IMR-90 (cell line): Measurements from ENCODE around the gene SLC2A13. TPM values are rescaled to one million over a fixed set of nuclear protein-coding genes. Genes with fewer than 3 reads are reported as not detected.

Source experiments
- ATAC-seq: fragments of 200-7000 bp; cut with Tn5 transposase; 2 replicates; pipeline ENCODE4 v1.9.1; 2020; ENCODE audit warnings: low read depth, mild to moderate bottlenecking, moderate library complexity
- BruUV-seq: library from RNA; stranded (reverse); fragments of 400-500 nt; replicated peaks from 2 replicates; lab custom pipeline; 2021; lab: Mats Ljungman, UMichigan
- CTCF ChIA-PET: fragments of 300-600 bp; formaldehyde crosslinking; extraction: SDS; loops from one replicate; lab custom pipeline; 2021; ENCODE audit warnings: antibody characterized with exemption; lab: Yijun Ruan, JAX
- POLR2A ChIA-PET: fragments of 300-600 bp; sonication (Branson Sonifier 250); formaldehyde crosslinking; loops from one replicate; lab custom pipeline; 2022; ENCODE audit warnings: antibody characterized with exemption; ENCODE audit not compliant: unreplicated experiment; lab: Charles Lee
- DNase-seq: peaks from one replicate; pipeline ENCODE4 v3.0.0; 2013
- H2AFZ ChIP-seq: replicated peaks from 2 replicates; pipeline ENCODE3; 2013; ENCODE audit warnings: low read length, mild to moderate bottlenecking; ENCODE audit not compliant: poor library complexity
- H2AK5ac ChIP-seq: 2 replicates; pipeline ENCODE4 v1.6.1; 2013; ENCODE audit warnings: low read depth, low read length, inconsistent platforms
- H2AK9ac ChIP-seq: replicated peaks from 2 replicates; pipeline ENCODE3; 2013; ENCODE audit warnings: mild to moderate bottlenecking, low read depth, low read length, moderate library complexity; ENCODE audit not compliant: poor library complexity
- H2BK120ac ChIP-seq: 2 replicates; pipeline ENCODE4 v1.6.1; 2013; ENCODE audit warnings: low read depth, low read length, inconsistent platforms
- H2BK15ac ChIP-seq: 3 replicates; pipeline ENCODE4 v1.6.1; 2013; ENCODE audit warnings: low read depth, low read length, inconsistent platforms
- H2BK20ac ChIP-seq: 2 replicates; pipeline ENCODE4 v1.6.1; 2013; ENCODE audit warnings: low read depth, mild to moderate bottlenecking, inconsistent platforms, low read length, moderate library complexity
- H2BK5ac ChIP-seq: 2 replicates; pipeline ENCODE4 v1.6.1; 2013; ENCODE audit warnings: mild to moderate bottlenecking, low read depth, low read length, inconsistent platforms; ENCODE audit not compliant: poor library complexity, severe bottlenecking
- H3K14ac ChIP-seq: replicated peaks from 2 replicates; pipeline ENCODE4 v1.6.1; 2013; ENCODE audit warnings: low read depth, low read length, inconsistent platforms
- H3K18ac ChIP-seq: 2 replicates; pipeline ENCODE4 v1.6.1; 2013; ENCODE audit warnings: low read depth, low read length, control low read depth
- H3K23ac ChIP-seq: 2 replicates; pipeline ENCODE4 v1.6.1; 2013; ENCODE audit warnings: low read depth, low read length, inconsistent platforms
- H3K27ac ChIP-seq: 2 replicates; pipeline ENCODE4 v1.5.1; 2013; ENCODE audit warnings: mild to moderate bottlenecking, control low read depth, low read length; ENCODE audit not compliant: insufficient read depth
- H3K27me3 ChIP-seq: 2 replicates; pipeline ENCODE4 v1.6.1; 2013; ENCODE audit warnings: low read length; ENCODE audit not compliant: control insufficient read depth, insufficient read depth
- H3K36me3 ChIP-seq: 2 replicates; pipeline ENCODE4 v1.6.1; 2013; ENCODE audit warnings: low read length, mixed read lengths; ENCODE audit not compliant: control insufficient read depth, insufficient read depth
- H3K4ac ChIP-seq: 2 replicates; pipeline ENCODE4 v1.6.1; 2013; ENCODE audit warnings: low read depth, low read length, inconsistent platforms
- H3K4me1 ChIP-seq: 2 replicates; pipeline ENCODE4 v1.6.1; 2013; ENCODE audit warnings: low read length, mixed read lengths; ENCODE audit not compliant: control insufficient read depth, insufficient read depth
- H3K4me2 ChIP-seq: 2 replicates; pipeline ENCODE4 v1.6.1; 2013; ENCODE audit warnings: low read depth, mild to moderate bottlenecking, control low read depth, low read length, moderate library complexity
- H3K4me3 ChIP-seq: 2 replicates; pipeline ENCODE4 v1.5.1; 2013; ENCODE audit warnings: low read depth, mild to moderate bottlenecking, control low read depth, low read length, moderate library complexity; ENCODE audit not compliant: insufficient read depth
- H3K56ac ChIP-seq: 2 replicates; pipeline ENCODE4 v1.6.1; 2013; ENCODE audit warnings: low read length, inconsistent platforms; ENCODE audit not compliant: insufficient read depth; ENCODE audit errors: extremely low read depth
- H3K79me1 ChIP-seq, 2 experiments: 2 replicates each; pipeline ENCODE4 v1.6.1; 2013; ENCODE audit warnings: low read length in 2 of 2, inconsistent platforms in 1 of 2, low read depth in 1 of 2
- H3K9ac ChIP-seq: 2 replicates; pipeline ENCODE4 v1.6.1; 2013; ENCODE audit warnings: low read depth, low read length, control low read depth
- H3K9me1 ChIP-seq: 2 replicates; pipeline ENCODE4 v1.6.1; 2013; ENCODE audit warnings: low read length, inconsistent platforms; ENCODE audit not compliant: insufficient read depth
- H3K9me3 ChIP-seq: 2 replicates; pipeline ENCODE4 v1.6.1; 2013; ENCODE audit warnings: low read length; ENCODE audit not compliant: control insufficient read depth, insufficient read depth
- H4K20me1 ChIP-seq: 2 replicates; pipeline ENCODE4 v1.6.1; 2013; ENCODE audit warnings: low read length, inconsistent platforms; ENCODE audit not compliant: insufficient read depth
- H4K5ac ChIP-seq: 2 replicates; pipeline ENCODE4 v1.6.1; 2013; ENCODE audit warnings: mild to moderate bottlenecking, low read depth, low read length, control low read depth
- H4K8ac ChIP-seq, 2 experiments: 2 replicates each; pipeline ENCODE4 v1.6.1; 2013; ENCODE audit warnings: low read depth in 2 of 2, low read length in 2 of 2, control low read depth in 1 of 2, inconsistent platforms in 1 of 2
- H4K91ac ChIP-seq: 2 replicates; pipeline ENCODE4 v1.6.1; 2013; ENCODE audit warnings: low read depth, low read length, inconsistent platforms; ENCODE audit not compliant: insufficient read depth
- BHLHE40 ChIP-seq: fragments of 150-350 bp; IDR thresholded peaks from 2 replicates; pipeline ENCODE4 v1.6.1; 2016; ENCODE audit warnings: mild to moderate bottlenecking, low read depth, low read length
- MAZ ChIP-seq: IDR thresholded peaks from 2 replicates; pipeline ENCODE4 v1.6.1; 2012; ENCODE audit warnings: low read depth, mild to moderate bottlenecking, low read length, improper control_type of control experiment, moderate library complexity, borderline replicate concordance
- NFE2L2 ChIP-seq: fragments of 150-350 bp; IDR thresholded peaks from 2 replicates; pipeline ENCODE4 v1.6.1; 2016; ENCODE audit warnings: low read depth, mild to moderate bottlenecking, low read length
- RAD21 ChIP-seq: IDR thresholded peaks from 2 replicates; pipeline ENCODE4 v1.6.1; 2012; ENCODE audit warnings: low read length, improper control_type of control experiment
- WGBS, 2 experiments: methylation state at CpG; one replicate each; pipeline versions ENCODE4 v1.1.5 to v1.1.7; 2013; ENCODE audit warnings: missing lambda C conversion rate in 2 of 2; ENCODE audit not compliant: insufficient read length in 1 of 2; ENCODE audit errors: extremely low coverage in 2 of 2; 5-methylcytosine and 5-hydroxymethylcytosine counted together
- dilution Hi-C: fragments of 300-500 bp; cut with HindIII; formaldehyde crosslinking; loops from one replicate; pipeline ENCODE4 v1.14.3; 2018; ENCODE audit warnings: low sequenced_read_pairs; ENCODE audit not compliant: unreplicated experiment
- in situ Hi-C: fragments of 300-500 bp; cut with MboI; formaldehyde crosslinking; loops from 3 replicates; pipeline ENCODE4 v1.14.3; 2019; ENCODE audit warnings: low sequenced_read_pairs, inconsistent platforms, mixed read lengths
- intact Hi-C: fragments of 100-400 bp; cut with micrococcal nuclease; formaldehyde crosslinking; loops from 2 replicates; pipeline ENCODE4 v1.10.0; 2022
- polyA plus RNA-seq, 3 experiments: library from polyadenylated mRNA; depleted of rRNA; stranded (reverse); fragments of >200 nt; gene quantifications; 2 replicates each; pipeline ENCODE4 v1.2.3, GENCODE V29; 2012; ENCODE audit warnings: low replicate concordance in 1 of 3
- total RNA-seq: library from RNA; depleted of rRNA; stranded (reverse); fragments of >200 nt; gene quantifications from 2 replicates; pipeline ENCODE4 v1.2.3, GENCODE V29; 2012
- TF ChIP-seq, protein P1 (sequence below): fragments of 150-350 bp; IDR thresholded peaks from 2 replicates; pipeline ENCODE4 v1.6.1; 2016; ENCODE audit warnings: low read depth, mild to moderate bottlenecking, low read length, moderate library complexity, borderline replicate concordance
- TF ChIP-seq, protein P2 (sequence below): conservative IDR thresholded peaks from 2 replicates; pipeline ENCODE4 v1.5.1; 2012; ENCODE audit warnings: mild to moderate bottlenecking, low read depth, low read length, improper control_type of control experiment

Gene SLC2A13
- total and polyA plus RNA-seq, 2 of the 4 experiments (the other 2 are of a cell fraction) = 1.5 to 3.9 TPM

DNA sequence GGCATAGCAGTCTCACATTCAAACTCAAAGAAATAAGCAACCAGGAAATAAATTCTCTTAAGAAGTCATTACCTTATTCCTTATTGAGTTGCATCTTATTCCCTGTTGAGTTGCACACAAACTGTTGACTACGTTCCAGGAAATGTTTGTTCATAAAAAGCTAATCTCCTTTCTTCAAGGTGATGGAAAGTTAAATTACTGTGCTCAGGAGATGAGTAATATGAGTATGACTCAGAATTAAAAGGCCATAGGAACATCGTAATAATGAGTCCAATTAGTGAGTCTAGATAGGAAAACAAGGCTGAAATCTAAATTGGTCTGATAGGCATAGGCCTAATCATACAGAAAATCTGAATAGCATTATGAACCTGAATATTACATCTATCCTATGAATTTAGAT, 203.1 kb downstream of the SLC2A13 start:
- no peak overlapping the region for H3K14ac ChIP-seq
- ATAC-seq = no peak
- no peak overlapping the region for H3K9ac ChIP-seq
- H2AK9ac ChIP-seq = no peak overlapping the region
- no peak for DNase-seq
- H3K4me1 ChIP-seq = no peaks in the 10 kb centered on the region
- no peak for TF ChIP-seq MAZ
- TF ChIP-seq NFE2L2 = no peak
- TF ChIP-seq, protein P1, sequence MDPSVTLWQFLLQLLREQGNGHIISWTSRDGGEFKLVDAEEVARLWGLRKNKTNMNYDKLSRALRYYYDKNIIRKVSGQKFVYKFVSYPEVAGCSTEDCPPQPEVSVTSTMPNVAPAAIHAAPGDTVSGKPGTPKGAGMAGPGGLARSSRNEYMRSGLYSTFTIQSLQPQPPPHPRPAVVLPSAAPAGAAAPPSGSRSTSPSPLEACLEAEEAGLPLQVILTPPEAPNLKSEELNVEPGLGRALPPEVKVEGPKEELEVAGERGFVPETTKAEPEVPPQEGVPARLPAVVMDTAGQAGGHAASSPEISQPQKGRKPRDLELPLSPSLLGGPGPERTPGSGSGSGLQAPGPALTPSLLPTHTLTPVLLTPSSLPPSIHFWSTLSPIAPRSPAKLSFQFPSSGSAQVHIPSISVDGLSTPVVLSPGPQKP = no peak
- TF ChIP-seq RAD21 = no peak
- no peak for TF ChIP-seq BHLHE40
- TF ChIP-seq, protein P2, sequence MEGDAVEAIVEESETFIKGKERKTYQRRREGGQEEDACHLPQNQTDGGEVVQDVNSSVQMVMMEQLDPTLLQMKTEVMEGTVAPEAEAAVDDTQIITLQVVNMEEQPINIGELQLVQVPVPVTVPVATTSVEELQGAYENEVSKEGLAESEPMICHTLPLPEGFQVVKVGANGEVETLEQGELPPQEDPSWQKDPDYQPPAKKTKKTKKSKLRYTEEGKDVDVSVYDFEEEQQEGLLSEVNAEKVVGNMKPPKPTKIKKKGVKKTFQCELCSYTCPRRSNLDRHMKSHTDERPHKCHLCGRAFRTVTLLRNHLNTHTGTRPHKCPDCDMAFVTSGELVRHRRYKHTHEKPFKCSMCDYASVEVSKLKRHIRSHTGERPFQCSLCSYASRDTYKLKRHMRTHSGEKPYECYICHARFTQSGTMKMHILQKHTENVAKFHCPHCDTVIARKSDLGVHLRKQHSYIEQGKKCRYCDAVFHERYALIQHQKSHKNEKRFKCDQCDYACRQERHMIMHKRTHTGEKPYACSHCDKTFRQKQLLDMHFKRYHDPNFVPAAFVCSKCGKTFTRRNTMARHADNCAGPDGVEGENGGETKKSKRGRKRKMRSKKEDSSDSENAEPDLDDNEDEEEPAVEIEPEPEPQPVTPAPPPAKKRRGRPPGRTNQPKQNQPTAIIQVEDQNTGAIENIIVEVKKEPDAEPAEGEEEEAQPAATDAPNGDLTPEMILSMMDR = no peak
- H3K36me3 ChIP-seq = no peaks in the 10 kb centered on the region
- ChIA-PET CTCF (interaction anchor here (0.5 kb wide), 1 partner anchor 106 kb away, joined by 3 read pairs; no protein-coding TSS in a partner anchor), POLR2A (no interaction called here)
- BruUV-seq = no TSS peak
- H4K5ac ChIP-seq = no peak overlapping the region
- H3K18ac ChIP-seq = no peak overlapping the region
- H3K56ac ChIP-seq = no peak overlapping the region
- no peak overlapping the region for H2BK15ac ChIP-seq
- no CpG with 5 or more reads among the region's 2 CpGs for WGBS, 2 experiments
- no peaks in the 10 kb centered on the region for H4K20me1 ChIP-seq
- no peak overlapping the region for H4K91ac ChIP-seq
- H3K27ac ChIP-seq = no peak overlapping the region
- dilution Hi-C loops (no loop called here), intact Hi-C loops (no loop called here), in situ Hi-C loops (no loop called here)
- H3K4me2 ChIP-seq = no peak overlapping the region
- H2AK5ac ChIP-seq = no peak overlapping the region
- no peak overlapping the region for H2BK20ac ChIP-seq
- no peak overlapping the region for H2AFZ ChIP-seq
- H3K23ac ChIP-seq = no peak overlapping the region
- no peak overlapping the region for H3K4me3 ChIP-seq
- H4K8ac ChIP-seq = no peak overlapping the region
- no peak overlapping the region for H2BK120ac ChIP-seq
- H2BK5ac ChIP-seq = no peak overlapping the region
- H3K9me1 ChIP-seq = no peaks in the 10 kb centered on the region; the same call in 1 of the 2 replicates
- H3K4ac ChIP-seq = no peak overlapping the region
- H3K27me3 ChIP-seq = no peaks in the 10 kb centered on the region
- no peaks in the 10 kb centered on the region for H3K79me1 ChIP-seq
- H3K9me3 ChIP-seq = no peaks in the 10 kb centered on the region
